ENCODE results near the gene P2RY11.

DNA sequence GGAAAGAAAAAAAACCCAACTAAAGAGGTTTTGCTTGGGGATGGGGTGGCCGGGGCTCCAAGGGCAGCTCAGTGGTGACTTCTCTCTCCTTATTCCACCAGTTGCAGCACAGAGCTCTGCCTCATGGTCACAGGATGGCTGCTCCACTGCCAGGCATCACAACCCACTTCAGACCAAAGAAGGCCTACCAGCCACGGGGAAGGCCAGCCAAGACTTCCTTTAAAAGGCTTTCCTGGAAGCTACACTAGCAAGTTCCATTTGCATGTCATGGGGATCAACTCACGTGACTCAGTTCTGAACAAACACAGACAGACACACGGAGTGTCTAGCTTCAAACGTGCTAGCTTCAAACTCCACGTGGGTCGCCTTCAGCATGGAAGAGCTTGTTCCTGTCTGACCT, 21.4 kb downstream of the P2RY11 start:
- TF ChIP-seq, protein P1, sequence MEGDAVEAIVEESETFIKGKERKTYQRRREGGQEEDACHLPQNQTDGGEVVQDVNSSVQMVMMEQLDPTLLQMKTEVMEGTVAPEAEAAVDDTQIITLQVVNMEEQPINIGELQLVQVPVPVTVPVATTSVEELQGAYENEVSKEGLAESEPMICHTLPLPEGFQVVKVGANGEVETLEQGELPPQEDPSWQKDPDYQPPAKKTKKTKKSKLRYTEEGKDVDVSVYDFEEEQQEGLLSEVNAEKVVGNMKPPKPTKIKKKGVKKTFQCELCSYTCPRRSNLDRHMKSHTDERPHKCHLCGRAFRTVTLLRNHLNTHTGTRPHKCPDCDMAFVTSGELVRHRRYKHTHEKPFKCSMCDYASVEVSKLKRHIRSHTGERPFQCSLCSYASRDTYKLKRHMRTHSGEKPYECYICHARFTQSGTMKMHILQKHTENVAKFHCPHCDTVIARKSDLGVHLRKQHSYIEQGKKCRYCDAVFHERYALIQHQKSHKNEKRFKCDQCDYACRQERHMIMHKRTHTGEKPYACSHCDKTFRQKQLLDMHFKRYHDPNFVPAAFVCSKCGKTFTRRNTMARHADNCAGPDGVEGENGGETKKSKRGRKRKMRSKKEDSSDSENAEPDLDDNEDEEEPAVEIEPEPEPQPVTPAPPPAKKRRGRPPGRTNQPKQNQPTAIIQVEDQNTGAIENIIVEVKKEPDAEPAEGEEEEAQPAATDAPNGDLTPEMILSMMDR (IDR thresholded peaks at IDR 0.05), result no peak
- TF ChIP-seq POLR2A (IDR thresholded peaks at IDR 0.05), result no peak

All from esophagus squamous epithelium (tissue), 4 donors.